ELF-1 (cell line): Measurements from ENCODE around the gene CKS2.

Experiments
- DNase-seq: peaks from one replicate; pipeline ENCODE4 v3.0.0-alpha.2; 2016; ENCODE audit warnings: low read depth, low spot score

Gene CKS2

DNA sequence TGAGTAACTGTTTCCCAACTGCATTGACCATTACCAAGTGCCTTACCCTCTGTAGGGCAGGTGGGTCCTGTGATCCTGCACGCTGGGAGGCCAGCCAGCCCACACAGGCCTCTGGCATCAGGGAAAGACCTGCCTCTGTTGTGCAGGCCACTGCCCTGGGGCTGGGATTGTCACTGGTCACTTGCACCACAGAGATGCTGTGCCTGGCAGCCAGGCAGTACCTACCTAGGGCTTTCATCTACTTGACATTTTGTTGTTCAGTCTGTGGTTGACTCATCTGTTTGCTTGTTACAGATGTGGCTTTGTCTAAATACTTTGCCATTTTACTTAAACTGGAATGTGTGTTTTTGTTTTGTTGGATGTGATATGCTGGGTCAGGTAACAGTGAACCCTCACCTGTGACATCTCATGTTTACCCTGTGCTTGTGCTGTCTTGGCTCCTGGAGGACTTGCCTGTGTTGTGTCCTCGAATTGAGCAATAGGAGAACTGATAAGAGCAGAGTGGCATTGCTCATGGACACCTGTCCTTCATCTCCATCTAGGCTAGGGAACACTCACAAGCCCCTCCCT lies 40.1 kb downstream of the CKS2 start:
- DNase-seq = no peak

GRCh38 chr9:89351584-89352300 lies 40.7 kb downstream of the CKS2 start:
- DNase-seq = no peak

DNA sequence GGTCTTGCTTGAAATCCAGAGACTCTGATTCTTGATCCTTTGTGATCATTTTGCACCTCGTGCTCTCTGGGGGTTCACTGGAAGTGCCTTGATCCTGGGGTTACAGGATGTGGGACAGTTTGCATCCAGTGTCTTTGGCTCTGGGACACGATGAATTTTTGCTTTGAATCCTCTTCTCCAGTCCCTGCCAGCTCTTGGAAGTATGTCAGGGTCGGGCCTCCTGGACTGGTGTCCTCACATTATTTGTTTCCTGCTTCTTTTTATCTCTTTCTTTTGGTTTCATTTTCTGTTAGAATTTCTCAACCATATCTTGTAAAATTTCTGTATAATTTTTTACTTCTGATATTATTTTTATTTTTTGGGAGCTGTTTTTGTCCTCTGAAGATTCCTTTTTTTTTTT lies 41.5 kb downstream of the CKS2 start:
- no peak for DNase-seq

- no peak for DNase-seq
Observed at GRCh38 chr9:89352874-89353649, 42.1 kb downstream of the CKS2 start.

DNA sequence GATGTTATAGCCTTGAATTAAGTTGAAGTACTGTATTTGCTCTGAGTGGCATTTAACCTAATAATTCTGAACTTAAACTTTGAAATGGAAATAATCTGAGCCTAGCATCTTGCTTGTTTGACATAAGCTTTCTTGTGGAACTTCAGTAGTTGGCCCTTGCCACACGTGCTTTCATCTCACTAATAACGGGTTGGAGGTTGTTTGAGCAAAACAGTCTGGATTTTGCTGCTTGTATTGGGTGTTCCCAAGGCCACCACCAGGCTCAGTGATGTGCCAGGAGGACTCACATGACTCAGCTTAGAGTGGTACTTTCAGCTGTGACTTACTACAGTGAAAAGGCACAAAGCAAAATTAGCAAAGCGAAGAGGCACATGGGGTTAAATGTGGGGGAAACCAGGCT lies 43.0 kb downstream of the CKS2 start:
- DNase-seq = no peak

DNA sequence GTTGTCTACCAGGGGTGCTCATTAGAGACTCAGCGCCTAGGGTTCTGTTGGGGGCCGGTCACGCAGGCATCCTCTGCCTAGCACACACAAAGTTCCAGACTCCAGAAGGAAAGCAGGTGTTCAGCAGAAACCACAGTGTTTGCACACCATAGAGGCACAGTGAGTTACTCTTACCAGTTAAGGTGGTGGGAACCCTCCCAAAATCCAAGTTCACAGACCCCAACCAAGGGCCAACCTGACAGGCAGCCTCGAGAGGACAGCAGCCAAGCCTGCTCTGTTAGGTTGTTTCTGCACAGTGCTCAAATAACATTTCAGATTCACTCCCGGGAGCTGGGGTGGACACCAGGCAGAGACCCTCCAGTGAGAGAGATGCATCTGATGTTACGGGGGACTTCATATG lies 43.5 kb downstream of the CKS2 start:
- no peak for DNase-seq

- DNase-seq = no peak
Observed at GRCh38 chr9:89356782-89357181, 45.8 kb downstream of the CKS2 start.

DNA sequence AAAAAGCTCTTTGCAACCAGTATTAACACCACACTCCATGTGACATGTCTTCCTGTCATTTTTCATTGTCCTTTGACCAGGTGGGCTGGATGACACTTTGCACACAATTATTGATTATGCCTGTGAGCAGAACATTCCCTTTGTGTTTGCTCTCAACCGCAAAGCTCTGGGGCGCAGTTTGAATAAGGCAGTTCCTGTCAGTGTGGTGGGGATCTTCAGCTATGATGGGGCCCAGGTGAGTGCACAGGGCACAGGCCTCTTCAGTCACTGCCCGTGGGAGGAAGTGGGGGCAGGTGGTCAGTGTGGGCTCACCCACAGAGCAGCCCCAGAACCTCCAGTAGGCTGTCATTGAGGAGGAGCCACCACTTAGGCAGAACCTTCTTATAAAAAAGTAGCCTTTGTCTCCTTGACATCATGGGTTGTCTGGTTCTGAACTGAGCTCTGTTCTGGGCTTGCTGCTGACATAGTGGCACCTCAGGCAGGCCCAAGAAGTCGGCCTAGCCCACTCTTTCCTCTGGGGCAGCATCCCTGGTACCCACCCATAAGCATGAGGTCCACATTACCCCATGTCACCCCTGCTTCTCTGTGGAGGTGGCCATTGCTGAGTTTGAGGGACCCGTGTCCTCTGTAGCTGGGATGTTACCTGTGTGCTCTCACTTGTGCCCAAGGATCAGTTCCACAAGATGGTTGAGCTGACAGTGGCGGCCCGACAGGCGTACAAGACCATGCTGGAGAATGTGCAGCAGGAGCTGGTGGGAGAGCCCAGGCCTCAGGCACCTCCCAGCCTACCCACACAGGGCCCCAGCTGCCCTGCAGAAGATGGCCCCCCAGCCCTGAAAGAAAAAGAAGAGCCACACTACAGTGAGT lies 46.6 kb downstream of the CKS2 start:
- DNase-seq = no peak

GRCh38 chr9:89358376-89358916 lies 47.5 kb downstream of the CKS2 start:
- no peak for DNase-seq

DNA sequence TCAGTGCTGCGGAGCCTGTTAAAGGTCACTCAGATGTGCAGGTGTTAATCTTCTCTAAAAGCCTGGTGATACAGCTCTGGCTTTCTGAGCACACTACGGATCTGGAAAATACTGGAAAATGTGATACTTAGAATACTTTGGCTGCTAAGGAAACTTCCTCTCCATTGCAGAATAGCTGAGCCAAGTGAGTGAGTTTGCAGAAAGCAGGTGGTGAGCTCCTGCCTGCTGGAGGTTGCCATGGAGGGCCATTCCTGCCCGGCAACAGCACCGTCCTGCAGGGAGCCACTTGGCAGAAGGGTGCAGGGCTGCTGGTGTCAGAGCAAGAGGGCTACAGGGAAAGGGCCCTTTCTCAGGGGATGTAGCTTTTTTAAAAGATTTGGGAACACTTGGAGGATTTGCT lies 48.0 kb downstream of the CKS2 start:
- DNase-seq = no peak

GRCh38 chr9:89359751-89360261 lies 48.8 kb downstream of the CKS2 start:
- no peak for DNase-seq

DNA sequence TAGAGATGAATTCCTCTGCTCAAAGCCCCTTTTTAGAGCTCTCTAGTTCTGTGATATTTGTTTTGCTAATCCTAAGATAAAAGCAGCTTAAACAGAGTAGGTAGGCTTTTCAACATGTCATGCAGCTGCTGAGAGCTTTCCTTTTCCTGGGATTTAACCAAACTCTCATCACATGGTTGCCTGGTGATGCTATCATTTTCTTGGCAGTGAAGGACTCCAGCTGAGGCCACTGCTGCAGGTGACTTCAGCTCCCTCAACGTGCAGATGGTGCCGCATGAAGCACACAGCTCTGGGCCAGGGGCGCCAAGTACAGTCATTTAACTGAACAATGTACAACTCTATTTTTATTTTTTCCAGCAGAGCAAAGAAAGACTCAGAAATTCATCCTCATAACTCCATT lies 49.5 kb downstream of the CKS2 start:
- DNase-seq = no peak

DNA sequence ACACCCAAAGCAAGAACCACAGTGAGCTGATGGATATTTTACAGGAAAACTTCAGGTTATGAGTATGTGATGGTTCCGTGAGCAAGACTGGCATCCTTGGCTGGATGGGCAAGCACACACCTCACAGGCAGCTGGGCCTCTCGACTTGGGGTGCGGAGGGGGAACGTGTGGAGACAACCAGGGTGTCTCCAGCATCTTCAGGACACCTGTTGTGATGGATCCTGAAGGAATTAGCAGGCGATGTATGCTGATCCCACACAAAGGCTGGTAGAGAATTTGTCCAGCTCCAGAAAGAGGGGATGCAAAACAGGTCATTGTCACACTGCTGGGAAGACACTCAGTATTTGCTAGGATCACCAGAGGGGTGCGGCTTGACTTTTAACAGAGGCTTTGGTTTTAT lies 50.0 kb downstream of the CKS2 start:
- DNase-seq = no peak

DNA sequence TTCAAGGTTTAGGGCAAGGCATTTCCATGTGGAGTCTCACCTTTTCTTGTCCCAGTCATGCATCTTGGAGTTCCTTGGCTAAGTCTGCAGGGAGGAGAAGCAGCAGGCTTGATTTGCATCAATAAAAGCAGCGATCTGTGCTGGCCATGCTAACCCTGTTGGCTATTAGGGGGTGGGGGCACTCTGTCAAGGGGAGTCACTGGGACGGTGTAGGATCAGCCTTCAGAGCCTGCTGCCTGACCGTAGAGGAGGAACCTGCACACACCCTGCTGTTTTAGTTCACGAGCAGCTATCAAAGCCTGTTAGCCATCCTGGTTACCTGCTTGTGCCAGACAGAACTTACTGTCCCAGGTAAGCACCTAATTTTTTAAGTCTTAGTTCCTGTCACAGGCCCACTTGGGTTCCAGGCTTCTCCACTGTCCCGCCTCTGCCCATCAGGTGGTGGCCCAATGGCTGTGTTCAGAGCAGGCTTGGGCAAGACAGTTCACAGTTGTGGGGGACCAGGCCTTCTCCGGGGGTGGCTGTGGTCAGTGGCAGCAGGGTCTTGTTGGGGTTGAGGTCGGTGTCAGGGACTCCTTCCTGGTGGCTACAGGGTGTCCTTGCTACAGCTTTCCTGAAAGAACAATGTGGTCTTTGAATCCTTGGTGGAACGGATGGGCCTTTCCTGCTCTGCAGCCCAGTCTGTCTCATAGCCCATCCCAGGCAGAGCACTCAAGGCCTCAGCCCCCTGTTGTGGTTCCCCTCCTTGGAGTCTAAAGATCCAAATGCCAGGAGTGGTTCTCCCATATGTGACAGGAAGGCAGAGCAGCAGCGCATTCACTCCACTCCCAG lies 51.0 kb downstream of the CKS2 start:
- no peak for DNase-seq

DNA sequence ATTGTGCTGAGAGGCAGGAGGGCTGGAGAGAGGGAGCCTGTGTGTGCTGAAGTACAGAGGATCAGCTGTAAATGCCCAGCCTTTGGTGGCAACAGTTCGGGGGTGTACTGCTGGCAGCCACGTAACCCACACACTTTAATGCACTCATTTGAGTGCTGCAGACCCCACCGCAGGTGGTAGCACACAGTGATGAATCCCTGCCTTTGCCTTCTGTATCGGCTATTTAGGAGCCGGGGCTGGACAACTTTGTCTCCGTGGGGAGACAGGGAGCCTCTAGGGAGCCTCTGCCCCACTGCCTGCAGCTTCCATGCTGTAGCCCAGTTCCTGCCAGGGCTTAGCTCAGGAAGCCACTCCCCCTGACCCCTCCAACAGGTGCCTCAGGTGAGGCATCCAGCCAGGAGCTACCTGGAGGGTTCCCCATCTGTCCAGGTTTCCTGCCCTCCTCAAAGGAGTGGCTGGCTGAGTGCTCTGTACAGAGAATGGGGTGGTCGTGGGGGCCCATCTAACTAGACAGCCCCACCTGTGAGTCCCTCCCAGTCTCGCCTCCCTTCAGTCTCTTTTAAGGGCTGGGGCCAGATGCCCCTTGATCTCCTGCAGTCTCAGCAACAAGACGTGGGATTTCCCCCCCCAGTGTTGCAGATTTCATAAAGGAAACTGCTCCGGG lies 51.8 kb downstream of the CKS2 start:
- no peak for DNase-seq

DNA sequence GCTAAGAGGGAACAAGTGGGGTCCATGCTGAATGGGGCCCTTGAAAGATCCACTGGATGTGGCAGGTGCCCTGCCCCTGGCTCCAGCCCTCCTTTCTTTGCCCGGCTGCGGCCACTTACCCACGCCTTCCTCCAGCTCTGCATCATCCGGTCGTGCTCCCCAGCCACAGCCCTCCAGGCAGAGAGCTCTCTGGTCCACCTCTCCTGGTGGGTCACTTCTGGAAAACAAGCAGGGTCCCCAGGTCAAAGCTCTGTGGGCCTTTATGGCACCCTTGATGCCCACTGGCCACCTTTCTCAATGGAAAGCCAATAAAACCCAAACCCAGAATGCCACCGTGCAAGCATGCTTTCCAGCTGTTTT lies 52.3 kb downstream of the CKS2 start:
- no peak for DNase-seq

DNA sequence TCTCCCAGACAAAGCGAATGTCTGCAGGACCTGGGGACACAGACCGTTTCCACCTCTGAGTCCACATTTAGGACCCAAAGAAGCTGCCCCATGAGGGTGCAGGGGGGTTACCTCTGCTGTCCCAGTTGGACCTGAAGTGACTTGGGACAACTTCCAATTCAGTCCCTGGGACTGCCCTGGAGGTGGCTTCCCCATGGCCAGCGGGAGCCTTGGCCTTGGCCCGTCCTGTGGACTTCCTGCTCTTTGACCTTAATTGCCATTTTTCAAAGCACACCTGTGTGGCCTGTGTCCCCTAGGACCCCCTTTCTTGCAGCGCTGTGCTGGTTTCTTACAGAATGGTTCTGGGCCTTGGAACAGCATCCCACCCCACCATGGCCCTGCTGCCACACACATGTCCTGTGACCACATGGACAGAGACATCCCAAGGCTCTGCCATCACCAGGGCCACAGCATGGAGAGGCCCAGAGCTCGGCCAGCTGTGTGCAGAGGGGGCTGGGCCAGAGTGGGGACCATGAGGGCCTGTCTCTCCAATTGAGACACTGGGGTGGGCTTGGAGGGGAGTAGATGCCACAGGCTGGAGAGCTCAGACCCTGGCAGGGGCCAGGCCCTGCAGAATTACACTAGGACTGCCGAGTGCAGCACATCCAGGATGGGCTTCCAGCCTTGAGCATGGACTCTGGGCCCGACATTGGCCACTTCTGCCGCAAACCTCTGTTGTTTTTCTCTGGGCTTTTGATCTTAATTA lies 53.1 kb downstream of the CKS2 start:
- DNase-seq = no peak

GRCh38 chr9:89364666-89365531 lies 53.9 kb downstream of the CKS2 start:
- no peak for DNase-seq

- DNase-seq = no peak
Observed at GRCh38 chr9:89365532-89365912, 54.5 kb downstream of the CKS2 start.
